GM21447 (cell line): ENCODE data around the gene CDH23.

ENCODE experiments used
- ATAC-seq: cut with Tn5 transposase; IDR thresholded peaks from one replicate; pipeline ENCODE4 v1.9.1; 2021; ENCODE audit not compliant: unreplicated experiment

The CDH23 gene

DNA sequence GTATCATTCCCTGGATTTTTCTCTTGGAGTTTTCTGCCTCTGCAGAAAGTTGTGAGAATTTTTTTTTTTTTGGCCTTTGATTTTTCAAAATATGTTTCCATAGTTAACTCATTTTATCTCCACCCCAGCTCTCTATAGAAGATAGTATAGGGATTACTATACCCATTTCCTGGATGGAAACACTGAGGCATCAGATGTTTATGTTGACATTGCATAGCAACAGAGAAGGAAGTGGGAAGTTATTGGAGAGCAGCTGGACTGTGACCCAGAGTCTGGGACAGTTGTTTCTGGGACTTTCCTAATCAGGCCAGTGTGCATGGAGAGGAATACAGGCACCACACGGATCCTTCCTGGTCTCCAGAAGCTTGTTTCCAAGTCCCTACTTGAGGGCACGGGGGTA is 158.0 kb downstream of the CDH23 start:
- no peak for ATAC-seq

DNA sequence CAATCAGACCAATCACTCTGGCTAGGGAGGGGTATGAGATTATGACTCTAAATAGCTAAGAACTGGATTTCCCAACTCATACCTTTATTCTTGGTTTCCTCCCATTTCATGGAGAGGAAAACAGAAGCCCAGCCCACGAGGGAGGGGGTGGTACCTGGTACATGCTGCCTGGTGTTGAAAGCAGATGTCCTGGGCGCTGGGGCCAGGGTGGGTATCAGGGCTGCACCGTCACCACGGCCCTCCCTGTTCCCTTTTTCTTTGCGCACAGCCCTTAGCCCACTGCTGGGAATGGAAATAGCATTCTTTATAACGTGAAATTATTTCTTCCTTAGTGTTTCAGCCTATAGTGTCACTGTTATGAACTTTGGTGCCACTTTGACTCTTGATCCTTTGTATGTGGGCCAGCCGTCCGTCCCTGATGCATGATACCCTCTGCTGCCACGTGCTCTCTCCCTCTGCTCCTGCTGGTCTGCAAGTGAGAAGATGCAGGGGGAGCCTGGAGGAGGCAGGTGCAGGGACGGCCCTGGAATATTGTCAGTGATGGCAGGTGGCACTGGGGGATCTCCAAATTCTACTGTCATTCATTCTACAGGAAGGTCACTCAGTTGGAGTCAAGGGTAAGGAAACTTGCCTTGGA is 158.5 kb downstream of the CDH23 start:
- ATAC-seq, result no peak

DNA sequence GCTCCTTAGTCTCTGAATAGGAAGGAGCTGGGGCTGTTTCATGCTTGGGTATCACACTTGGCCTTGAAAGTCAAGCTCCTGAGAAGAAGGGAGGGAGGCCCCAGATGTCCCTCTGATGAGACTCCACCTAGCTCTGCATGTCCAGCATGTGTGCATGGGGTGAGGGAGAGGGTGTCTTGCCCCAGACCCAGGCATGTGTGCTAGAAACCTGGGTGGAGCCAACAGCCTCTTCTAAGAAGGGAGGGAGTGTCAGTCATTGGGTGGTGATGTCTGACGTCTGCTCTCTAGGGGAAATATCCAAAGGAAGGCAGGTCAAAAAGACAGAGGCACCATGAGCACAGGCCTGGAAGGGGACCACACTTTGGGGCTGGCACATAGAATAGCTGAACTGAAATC is 159.0 kb downstream of the CDH23 start:
- ATAC-seq, result no peak

DNA sequence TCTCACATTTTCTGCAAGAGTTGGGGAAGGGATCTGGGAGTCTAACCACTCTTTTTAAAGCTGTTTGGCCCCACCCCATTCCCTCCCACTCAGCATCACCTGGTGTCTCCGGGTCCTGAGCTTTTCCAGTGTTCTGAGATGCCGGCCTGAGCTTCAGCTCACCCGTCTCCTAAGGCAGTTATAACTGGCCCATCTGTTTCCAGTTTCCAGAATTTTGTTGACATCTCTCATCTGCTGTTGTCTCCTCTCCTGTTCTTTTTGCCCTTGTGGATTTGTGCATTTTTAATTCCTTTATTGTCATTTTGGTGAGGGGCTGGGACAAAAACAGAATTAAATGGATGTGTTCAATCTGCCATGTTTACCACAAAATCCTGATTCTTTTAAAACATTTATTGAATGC is 162.3 kb downstream of the CDH23 start:
- no peak for ATAC-seq

DNA sequence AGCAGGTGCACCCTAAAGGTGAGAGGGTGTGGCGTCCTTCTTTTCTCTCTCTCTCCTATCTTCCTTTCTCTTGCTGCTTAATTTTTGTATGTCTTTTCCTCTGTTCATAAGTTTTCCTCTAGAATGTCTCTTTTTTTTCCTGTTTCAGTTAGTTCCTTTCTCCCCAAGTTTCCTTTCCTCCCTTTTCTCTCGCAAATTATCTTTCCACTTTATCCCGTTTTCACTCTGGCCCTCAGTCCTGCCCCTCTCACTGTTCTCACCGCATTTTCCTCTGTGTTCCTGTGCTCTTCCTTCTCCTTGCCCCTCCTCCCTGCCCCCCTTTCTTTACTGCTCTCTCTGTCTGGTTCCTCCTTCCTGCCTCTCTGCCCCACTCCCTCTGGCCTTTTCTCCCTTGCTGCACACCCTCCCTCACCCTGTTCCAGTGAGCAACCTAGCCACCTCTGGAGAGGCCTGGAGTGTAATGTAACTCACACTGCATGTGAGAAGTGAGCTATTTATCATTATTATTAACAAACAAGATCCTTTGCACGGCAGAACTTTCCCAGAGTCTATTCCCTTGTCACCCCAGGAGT is 164.4 kb downstream of the CDH23 start:
- ATAC-seq, result no peak

DNA sequence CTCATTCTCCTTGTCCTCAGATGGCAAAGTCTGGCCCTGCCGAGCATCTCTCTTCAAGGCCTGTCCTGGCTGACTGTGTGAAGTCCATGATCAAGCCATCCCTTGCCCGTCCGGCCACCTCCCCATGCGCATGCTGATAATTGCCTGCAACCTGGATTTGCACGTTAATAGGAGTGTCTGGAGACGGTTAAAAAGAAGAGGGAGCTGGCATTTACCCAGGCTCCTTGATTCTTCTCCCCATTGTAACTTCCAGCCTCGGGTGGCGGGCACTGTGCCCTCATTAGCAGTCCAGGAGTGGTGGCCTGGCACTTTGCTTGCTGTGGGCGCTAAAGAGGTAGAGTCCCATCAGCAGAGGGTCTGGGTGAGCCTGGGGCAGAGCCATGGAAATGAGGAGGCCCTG is 165.5 kb downstream of the CDH23 start:
- ATAC-seq, result no peak

DNA sequence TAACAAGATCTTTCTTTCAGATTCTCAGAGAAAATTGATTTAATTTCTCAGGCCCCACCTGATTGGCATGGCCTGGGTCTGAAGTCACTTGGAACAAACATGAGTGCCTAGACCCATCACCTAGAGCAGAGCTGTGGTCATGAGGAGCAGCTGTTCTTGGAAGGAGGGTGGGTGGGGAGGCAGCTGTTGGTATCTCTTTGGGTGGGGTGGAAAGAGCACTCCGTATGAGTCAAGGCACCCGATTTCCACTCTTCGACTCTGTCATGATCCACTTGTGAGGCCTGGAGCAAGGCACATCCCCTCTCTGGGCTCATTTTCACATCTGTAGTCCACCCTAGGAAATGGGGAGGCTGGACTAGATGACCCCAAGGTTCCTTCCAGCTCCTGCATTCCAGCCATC is 166.2 kb downstream of the CDH23 start:
- no peak for ATAC-seq

DNA sequence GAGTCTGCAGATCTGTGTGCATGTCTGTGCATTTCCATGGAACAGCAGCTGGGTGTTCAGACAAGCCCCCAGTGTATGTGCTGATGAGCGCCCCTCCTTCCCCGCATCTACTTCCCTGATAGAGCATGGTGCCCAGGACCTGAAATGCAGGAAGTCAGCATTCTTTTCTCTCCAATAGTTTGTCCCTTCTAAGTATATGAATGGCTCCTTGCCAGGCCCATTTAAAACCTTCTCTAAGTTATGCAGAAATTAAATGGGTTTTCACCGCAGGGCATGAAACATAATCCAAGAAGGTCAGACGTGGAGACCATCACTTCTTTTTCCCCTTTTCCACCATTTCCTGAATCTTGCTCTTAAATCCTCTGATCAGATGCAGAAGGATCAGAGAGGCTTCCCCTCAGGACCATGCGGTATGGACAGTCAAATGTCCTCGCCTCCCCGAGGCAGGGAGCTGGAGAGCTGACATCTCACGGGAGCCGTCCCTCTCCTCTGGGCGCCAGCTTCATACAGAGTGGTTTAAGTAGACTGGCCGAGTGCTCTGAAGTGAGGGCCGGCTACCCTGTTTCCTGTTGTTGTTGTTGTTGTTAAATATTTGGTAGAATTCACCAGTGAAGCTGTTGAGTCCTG is 167.6 kb downstream of the CDH23 start:
- ATAC-seq, result no peak

DNA sequence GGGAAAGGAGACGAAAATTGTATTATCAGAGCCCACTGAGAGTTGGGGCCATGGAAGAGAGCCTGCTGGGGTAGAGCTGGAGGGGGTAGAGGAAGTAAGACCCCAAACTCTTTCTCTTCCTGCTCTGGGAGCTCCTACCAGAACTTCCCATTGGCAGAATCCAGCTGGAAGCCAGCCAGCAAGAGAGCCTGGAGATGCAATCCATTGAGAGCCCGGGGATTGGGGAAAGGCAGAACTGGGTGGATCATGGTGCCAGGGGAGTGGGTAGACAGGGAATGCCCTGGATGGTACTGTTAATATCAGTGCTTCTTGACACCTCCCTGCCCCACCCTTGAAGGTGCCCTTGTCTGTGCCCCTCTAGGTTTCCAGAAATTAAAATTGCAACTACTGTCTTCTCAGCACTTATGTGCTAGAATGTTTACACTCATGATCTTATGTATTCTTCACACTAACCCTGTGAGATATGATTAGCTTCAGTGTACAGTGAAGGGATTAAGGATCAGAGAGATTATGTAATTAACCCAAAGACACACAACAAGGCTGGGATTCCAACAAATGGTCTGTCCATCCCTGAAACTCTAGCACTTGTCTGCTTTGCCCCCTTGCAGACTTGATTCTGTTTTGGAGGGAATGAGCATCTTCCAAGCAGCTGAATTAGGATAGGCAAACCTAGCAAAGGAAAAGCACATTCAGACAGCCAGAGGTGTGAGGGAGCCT is 168.7 kb downstream of the CDH23 start:
- ATAC-seq, result no peak

DNA sequence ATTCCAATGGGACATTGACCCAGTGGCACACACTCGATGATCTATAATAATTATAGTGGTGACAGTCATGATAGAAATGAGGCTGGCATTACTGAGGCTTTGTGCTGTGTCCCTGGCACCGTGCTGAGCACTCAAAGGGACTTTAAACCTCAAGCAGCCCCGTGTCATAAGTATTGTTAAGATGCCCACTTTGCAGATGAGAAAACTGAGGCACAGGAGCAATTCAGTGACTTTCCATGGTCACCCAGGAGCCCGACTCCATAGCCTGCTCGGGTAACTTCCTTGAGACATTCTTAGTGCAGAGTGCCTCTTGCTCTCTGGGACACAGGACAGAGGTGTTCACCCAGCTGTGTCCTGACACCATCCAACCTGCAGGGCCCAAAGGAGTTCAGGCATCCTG is 170.3 kb downstream of the CDH23 start:
- no peak for ATAC-seq

DNA sequence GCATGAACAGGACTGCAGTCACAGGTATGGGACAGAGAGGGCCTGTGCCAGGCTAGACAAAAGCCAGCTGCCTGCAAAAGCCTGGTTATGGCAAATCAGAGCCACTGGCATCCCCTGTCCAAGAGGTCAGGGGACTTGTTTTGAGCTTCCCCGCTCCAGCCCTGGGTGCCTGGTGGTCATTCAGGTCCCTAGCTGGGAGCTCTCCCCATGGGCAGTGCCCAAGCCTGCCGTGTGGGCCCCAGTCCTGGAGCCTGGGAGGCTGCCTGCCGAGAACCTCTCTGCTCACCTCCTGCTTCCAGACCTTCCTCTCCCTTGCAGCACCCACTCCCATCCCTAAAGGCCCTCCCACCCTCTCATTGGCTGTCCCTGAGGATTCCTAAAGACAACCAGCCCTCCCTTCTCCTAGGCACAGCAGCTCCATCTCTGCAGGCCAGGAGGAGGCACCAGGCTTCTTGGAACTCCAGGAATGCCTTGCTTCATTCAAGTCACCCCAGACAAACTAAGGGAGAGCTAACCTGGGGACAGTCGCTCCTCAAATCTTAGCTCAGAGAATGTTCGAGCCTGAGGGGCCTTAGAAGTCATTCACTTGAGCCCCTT is 172.3 kb downstream of the CDH23 start:
- no peak for ATAC-seq

DNA sequence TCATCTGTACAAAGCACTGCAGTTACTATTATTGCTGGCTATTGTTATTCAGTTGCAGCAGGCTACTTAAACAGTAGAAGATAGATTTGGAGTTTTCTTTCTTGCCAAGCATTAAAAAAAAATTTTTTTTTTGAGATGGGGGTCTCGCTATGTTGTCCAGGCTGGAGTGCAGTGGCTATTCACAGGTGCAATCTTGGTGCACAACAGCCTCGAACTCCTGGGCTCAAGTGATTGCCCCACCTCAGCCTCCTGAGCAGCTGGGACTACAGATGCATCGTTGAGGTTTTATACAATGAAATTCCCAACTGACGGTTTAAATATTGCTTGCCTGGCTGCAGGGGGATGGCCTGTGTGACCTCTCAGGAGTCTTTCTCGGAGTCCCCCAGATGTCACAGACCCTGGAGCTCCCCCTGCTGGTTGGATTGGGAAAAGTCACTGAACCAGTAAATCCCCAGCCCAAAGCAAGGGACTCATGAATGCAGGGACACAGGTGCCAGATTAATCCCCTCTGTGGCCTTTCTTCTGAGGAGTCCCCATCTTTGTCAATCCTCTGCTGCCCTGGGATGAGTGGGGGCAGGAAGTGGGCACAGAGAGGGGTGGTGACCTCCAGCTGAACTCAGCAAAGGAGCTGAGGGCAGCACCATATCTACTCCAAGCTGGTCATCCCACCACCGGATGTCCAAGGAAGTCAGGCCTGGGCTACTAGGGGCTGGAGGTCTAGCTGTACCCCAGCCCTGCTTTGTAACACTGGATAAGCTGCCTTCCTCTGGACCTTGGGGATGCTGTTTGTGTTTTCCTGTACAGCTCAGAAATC is 173.3 kb downstream of the CDH23 start:
- no peak for ATAC-seq

DNA sequence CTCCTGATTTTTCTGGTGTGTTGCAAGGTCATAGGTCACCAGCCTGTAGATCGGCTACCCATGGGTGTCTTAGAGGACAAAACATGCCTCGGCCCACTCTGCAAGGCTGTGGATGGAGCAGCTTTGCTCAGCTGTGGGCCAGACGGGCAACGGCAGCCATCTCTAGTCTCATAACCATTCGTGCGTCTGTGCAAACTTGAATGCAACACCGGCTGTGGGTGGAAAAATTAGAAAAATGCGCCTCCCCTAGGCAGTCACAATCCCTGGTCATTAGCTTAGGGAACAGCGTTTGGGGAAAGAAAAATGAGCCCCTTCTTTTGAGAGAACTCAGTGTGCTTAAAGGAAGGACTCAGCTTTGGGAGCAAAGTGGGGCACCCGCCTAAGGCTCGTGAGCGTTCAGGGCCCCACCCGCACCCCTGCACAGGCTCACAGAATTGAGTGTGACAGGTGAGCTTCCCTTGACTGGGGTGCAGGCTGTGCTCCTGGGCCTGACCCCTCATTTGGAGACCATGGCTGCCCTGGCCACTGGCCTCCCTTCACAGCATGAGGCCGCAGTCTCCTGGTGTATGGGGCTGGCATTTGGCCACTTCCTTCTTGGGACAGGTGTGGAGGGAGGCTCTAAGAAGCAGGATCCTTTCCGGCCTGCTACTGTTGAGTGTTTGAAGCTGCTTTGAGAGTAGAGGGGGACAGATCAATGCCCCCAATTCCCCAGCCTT is 174.9 kb downstream of the CDH23 start:
- ATAC-seq, result no peak

DNA sequence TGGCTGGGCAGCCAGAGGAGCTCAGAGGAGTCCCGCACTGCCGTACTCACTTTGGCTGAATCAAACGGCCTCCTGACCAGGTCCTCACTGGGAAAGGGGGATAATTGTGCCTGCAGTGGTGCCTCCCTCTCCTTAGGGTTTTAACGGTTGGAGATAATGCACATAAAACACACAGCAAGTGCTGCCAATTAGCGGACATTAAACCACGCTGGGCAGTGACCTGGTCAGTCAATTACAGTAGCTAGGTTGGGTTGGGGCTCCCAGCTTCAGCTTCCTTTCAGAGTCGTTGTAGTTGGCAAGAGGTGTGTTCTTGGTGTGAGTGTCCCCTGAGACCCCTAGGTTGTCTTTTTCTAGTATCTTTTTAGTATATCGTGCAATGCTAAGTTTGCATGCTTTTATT is 176.2 kb downstream of the CDH23 start:
- no peak for ATAC-seq

DNA sequence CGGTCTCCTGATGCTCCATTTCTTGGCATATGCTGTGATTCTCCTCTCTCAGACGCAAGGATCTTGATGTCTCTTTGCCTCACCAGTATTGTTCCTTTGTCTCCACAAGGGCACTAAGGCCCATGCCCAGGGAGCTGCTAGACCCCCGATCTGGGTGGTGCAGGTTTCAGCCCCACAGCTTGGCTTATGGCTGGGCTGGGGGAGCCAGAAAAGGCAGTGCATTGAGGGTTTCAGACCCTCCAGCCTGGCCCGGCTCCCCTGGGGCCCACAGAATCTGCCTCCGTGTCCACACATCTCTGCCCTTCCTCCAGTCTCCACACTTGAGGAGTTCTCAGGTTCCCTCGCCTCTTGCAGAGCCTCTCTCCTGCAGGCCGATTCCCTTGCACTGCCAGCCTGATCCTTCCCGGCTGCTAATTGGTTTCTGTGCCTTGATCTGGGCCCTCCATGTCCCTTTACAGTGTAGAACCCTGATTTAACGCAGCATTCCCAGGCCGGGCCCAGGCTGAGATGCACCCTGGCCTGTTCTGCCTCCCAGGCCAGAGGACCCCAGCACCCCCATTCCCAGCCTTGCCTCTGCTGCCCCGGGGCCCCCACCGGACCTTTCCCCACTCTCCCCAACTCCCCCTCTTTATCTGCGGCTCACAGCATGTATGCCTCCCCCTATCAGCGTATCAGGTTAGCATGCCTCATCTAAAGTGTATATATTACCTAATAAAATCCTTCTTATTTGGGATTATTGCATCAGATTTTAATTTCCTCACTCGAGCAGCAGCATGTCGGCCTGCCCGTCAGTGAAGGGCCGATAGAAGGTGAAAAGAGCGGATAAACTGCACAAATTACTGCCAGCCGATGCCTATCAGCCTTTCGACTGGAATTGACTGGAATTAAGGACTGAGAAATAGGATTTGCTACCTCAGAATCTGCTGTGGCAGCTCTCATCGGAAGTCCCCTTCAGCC is 177.1 kb downstream of the CDH23 start:
- no peak for ATAC-seq

DNA sequence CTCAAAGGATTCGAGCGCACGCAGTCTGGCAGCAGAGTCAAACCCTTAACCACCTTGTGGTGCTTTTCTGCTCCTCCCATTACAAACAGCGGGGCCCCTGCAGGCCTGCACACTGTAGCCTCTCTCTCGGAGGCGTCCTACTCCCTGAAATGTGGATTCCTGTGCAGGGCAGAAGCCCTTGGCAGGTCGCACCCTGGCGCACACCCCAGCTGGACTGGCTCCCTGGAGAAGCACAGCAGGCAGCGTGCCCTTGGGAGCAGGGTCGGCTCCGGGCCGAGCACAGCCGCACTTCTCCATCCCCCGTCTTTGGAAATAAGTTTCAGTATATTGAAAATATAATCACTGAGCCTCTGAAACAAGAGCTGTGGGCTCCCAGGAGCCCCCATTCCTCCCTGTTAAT is 178.7 kb downstream of the CDH23 start:
- ATAC-seq, result no peak

DNA sequence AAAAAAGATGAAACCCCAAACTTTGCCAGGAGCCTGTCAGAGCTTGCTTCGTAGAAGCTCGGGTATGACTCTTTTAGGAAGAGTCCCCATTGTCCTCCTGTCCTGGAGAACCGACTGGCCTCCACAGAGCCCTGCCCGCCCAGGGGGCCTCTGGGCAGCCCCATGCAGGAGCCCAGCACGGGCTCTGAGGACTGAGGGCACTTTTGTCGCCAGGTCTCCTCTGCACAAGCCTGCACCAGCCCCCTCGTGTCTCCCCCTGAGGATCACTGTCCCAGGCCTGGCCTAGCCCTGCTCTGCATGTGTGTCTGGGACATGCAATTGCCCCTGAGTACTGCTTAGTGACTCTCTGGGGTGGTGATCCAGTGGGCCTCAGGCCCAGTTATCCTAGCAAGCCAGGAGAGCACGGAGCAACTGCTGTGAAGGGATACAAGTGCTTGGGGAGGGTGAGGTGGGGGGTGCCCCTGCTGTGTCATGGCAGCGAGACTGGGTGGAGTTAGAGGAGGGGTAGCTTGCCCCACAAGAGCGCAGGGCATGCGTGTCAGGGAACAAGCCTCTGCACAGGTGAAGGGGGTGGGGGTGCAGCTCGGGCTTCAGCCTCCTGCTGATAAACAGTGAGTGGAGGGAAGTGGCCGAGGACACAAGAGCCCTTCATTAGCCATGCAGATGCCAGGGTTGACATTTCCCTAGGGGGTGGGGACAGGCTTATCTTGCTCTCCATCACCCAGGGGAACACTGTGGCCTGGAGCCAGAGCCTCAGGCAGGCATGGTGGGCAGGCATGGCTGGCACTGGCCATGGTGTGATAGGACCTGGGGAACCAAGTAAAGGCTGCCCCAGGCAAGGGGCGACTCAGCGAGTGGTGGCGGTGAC is 179.4 kb downstream of the CDH23 start:
- ATAC-seq, result no peak

DNA sequence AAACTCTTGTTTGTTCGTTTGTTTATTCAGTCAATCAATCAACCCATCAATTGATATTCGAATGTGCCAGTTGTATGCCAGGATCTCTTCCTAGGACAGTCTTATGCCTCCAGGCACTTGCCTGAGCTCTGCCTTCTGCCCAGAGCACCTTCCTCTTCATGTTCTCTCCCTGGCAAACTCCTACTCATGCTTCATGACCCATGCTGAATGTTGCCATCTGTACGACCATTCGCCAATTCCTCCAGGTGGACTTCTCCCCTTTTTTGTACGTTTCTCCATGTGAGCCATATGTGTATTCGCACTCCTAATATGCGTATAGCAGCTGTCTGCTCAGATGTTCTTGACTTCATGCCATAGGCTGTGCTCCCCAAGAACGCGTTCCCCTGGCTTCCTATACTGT is 180.1 kb downstream of the CDH23 start:
- ATAC-seq, result no peak
